Measurements from ENCODE around the gene TMEM212. TPM values are rescaled to one million over a fixed set of nuclear protein-coding genes. Genes with fewer than 3 reads are reported as not detected.
"Not testable (repeated sequence)": the region's sequence is repeated elsewhere in the genome, so short reads cannot be mapped to it uniquely, and the experiment has no call there.

TMEM212 gene
- polyA plus RNA-seq, 1 donor: 0.11 TPM

GRCh38 chr3:171890398-171890797 is 47.2 kb downstream of the TMEM212 start:
- DNase-seq (ENCODE audit: low read depth): no peak

- DNase-seq (ENCODE audit: low read depth): no peak
These were observed 49.3 kb downstream of the TMEM212 start for GRCh38 chr3:171892457-171892856.

GRCh38 chr3:171895291-171895690 is 52.1 kb downstream of the TMEM212 start:
- no peak for DNase-seq (ENCODE audit: low read depth)

- DNase-seq (ENCODE audit: low read depth): no peak
These were observed 52.8 kb downstream of the TMEM212 start for GRCh38 chr3:171895900-171896299.

- no peak for DNase-seq (ENCODE audit: low read depth)
These were observed 53.2 kb downstream of the TMEM212 start for GRCh38 chr3:171896316-171896715.

- no peak for DNase-seq (ENCODE audit: low read depth)
These were observed 55.0 kb downstream of the TMEM212 start for GRCh38 chr3:171898192-171898591.

GRCh38 chr3:171900446-171900845 is 57.3 kb downstream of the TMEM212 start:
- no peak for DNase-seq (ENCODE audit: low read depth)

GRCh38 chr3:171901615-171902312 is 58.6 kb downstream of the TMEM212 start:
- DNase-seq (ENCODE audit: low read depth): no peak

GRCh38 chr3:171904829-171905228 is 61.7 kb downstream of the TMEM212 start:
- no peak for DNase-seq (ENCODE audit: low read depth)

- DNase-seq (ENCODE audit: low read depth): not testable (repeated sequence)
These were observed 63.4 kb downstream of the TMEM212 start for GRCh38 chr3:171906503-171906902.

GRCh38 chr3:171906951-171907676 is 64.0 kb downstream of the TMEM212 start:
- no peak for DNase-seq (ENCODE audit: low read depth)

- no peak for DNase-seq (ENCODE audit: low read depth)
These were observed 64.6 kb downstream of the TMEM212 start for GRCh38 chr3:171907761-171908160.

GRCh38 chr3:171908731-171909130 is 65.6 kb downstream of the TMEM212 start:
- no peak for DNase-seq (ENCODE audit: low read depth)

Other genes with a start within 250 kb of the TMEM212 start
- gene PLD1, start 32.9 kb upstream of the TMEM212 start, polyA plus RNA-seq (ENCODE audit: insufficient read length): 11.3 TPM
- 56.3 TPM for gene FNDC3B, start 196.2 kb downstream of the TMEM212 start, polyA plus RNA-seq (ENCODE audit: insufficient read length)

Data from forelimb muscle (tissue), 1 donor.